A549 (cell line): ENCODE measurements around the gene PLCH1. TPM values are rescaled to one million over a fixed set of nuclear protein-coding genes. Genes with fewer than 3 reads are reported as not detected.
"Not testable (repeated sequence)": the region's sequence is repeated elsewhere in the genome, so short reads cannot be mapped to it uniquely, and the experiment has no call there.

Experiments
- ATAC-seq, 2 experiments: fragments of 200-7000 bp in 1 of 2; fragments of >200 bp in 1 of 2; cut with Nextera tagmentation in 1 of 2; cut with Tn5 transposase in 1 of 2; 3 replicates each; pipeline versions ENCODE4 v1.8.0 to v1.9.1; 2018 to 2020; ENCODE audit warnings: mild to moderate bottlenecking in 1 of 2, moderate library complexity in 1 of 2
- CTCF ChIA-PET: fragments of 300-600 bp; sonication (Branson Sonifier 250); formaldehyde crosslinking; extraction: SDS; loops from one replicate; lab custom pipeline; 2021; ENCODE audit warnings: antibody characterized with exemption, inconsistent platforms; lab: Yijun Ruan, JAX
- POLR2A ChIA-PET: fragments of 350-600 bp; formaldehyde crosslinking; extraction: SDS; loops from one replicate; lab custom pipeline; 2021; ENCODE audit warnings: antibody characterized with exemption, inconsistent platforms; lab: Yijun Ruan, JAX
- DNase-seq, 2 experiments: peaks; one replicate each; pipeline versions ENCODE4 v3.0.0 to v3.0.0-alpha.2; 2011 to 2016; ENCODE audit warnings: low read depth in 1 of 2, low spot score in 1 of 2
- FAIRE-seq: peaks from 2 replicates; lab custom pipeline; 2011; peaks lifted over from hg19 to GRCh38; lab: Jason Lieb, UNC
- H3K27ac ChIP-seq, 2 experiments: fragments of >200 bp; sonication (Bioruptor Twin); formaldehyde crosslinking; 3 replicates each; pipeline ENCODE4 v1.5.1; 2016 to 2017
- H3K4me1 ChIP-seq: fragments of >200 bp; sonication (Bioruptor Twin); formaldehyde crosslinking; 3 replicates; pipeline ENCODE4 v1.6.1; 2016
- H3K4me2 ChIP-seq: fragments of >200 bp; sonication (Bioruptor Twin); formaldehyde crosslinking; 3 replicates; pipeline ENCODE4 v1.6.1; 2016
- H3K4me3 ChIP-seq: fragments of >200 bp; sonication (Bioruptor Twin); formaldehyde crosslinking; 3 replicates; pipeline ENCODE4 v1.5.1; 2016
- H3K9me3 ChIP-seq: fragments of >200 bp; sonication (Bioruptor Twin); formaldehyde crosslinking; 3 replicates; pipeline ENCODE4 v1.6.1; 2016
- CEBPB ChIP-seq, 2 experiments: fragments of >200 bp in 1 of 2; sonication (Bioruptor Twin) in 1 of 2; formaldehyde crosslinking in 1 of 2; IDR thresholded peaks; 2 replicates each; pipeline ENCODE4 v1.6.1; 2012 to 2016
- CHD4 ChIP-seq: fragments of 200-600 bp; sonication (generic); IDR thresholded peaks from 2 replicates; pipeline ENCODE4 v1.6.1; 2016; ENCODE audit warnings: antibody characterized with exemption, mild to moderate bottlenecking, borderline replicate concordance
- CTCF ChIP-seq: fragments of >200 bp; sonication (Bioruptor Twin); formaldehyde crosslinking; IDR thresholded peaks from 3 replicates; pipeline ENCODE4 v1.5.1; 2016
- EHF ChIP-seq: fragments of 250-450 bp; sonication (Bioruptor Pico); IDR thresholded peaks from 2 replicates; pipeline ENCODE4 v1.5.0; 2020; ENCODE audit warnings: mild to moderate bottlenecking
- EP300 ChIP-seq, 2 experiments: fragments of >200 bp; sonication (Bioruptor Twin); formaldehyde crosslinking; IDR thresholded peaks; 2 replicates in 1 of 2; 3 replicates in 1 of 2; pipeline ENCODE4 v1.6.1; 2016 to 2017
- ESRRA ChIP-seq: fragments of 150-350 bp; IDR thresholded peaks from 2 replicates; pipeline ENCODE4 v1.6.1; 2014; ENCODE audit warnings: mild to moderate bottlenecking, low read length, borderline replicate concordance
- HDAC2 ChIP-seq: fragments of 200-600 bp; sonication (generic); IDR thresholded peaks from 2 replicates; pipeline ENCODE4 v1.6.1; 2016
- HOXB5 ChIP-seq: fragments of 250-450 bp; sonication (Bioruptor Pico); IDR thresholded peaks from 2 replicates; pipeline ENCODE4 v1.5.0; 2020; ENCODE audit warnings: mild to moderate bottlenecking, moderate library complexity
- JUNB ChIP-seq: fragments of >200 bp; sonication (Bioruptor Twin); formaldehyde crosslinking; IDR thresholded peaks from 2 replicates; pipeline ENCODE4 v1.6.1; 2016
- KDM1A ChIP-seq: fragments of 200-600 bp; sonication (generic); IDR thresholded peaks from 2 replicates; pipeline ENCODE4 v1.6.1; 2016; ENCODE audit warnings: low read depth, mild to moderate bottlenecking
- MAFK ChIP-seq: fragments of 450-650 bp; IDR thresholded peaks from 2 replicates; pipeline ENCODE4 v1.6.1; 2014; ENCODE audit not compliant: partially characterized antibody
- PHF8 ChIP-seq: fragments of 200-600 bp; sonication (generic); IDR thresholded peaks from 2 replicates; pipeline ENCODE4 v1.6.1; 2016; ENCODE audit warnings: low read depth, mild to moderate bottlenecking, antibody characterized with exemption, moderate library complexity, borderline replicate concordance
- POLR2A ChIP-seq: IDR thresholded peaks from 2 replicates; pipeline ENCODE4 v1.6.1; 2012; ENCODE audit warnings: mild to moderate bottlenecking, low read length
- RAD21 ChIP-seq, 2 experiments: fragments of >200 bp in 1 of 2; sonication (Bioruptor Twin) in 1 of 2; formaldehyde crosslinking in 1 of 2; IDR thresholded peaks in 1 of 2; conservative IDR thresholded peaks in 1 of 2; 2 replicates in 1 of 2; 3 replicates in 1 of 2; pipeline ENCODE4 v1.6.1; 2012 to 2018; ENCODE audit warnings: inconsistent platforms in 1 of 2
- ZSCAN20 ChIP-seq: fragments of 250-450 bp; sonication (Bioruptor Pico); IDR thresholded peaks from 2 replicates; pipeline ENCODE4 v1.8.0; 2022; ENCODE audit warnings: mild to moderate bottlenecking, moderate library complexity
- WGBS: methylation state at CpG from one replicate; pipeline ENCODE4 v1.1.6; 2017; ENCODE audit errors: missing lambda C conversion rate; 5-methylcytosine and 5-hydroxymethylcytosine counted together
- polyA plus RNA-seq, 4 experiments: library from polyadenylated mRNA; depleted of rRNA in 3 of 4; stranded (reverse); fragments of >200 nt; fragmentation: RNase III in 1 of 4; extraction: RNeasy Plus Mini Kit Qiagen cat#74134 plus additional on column Dnase treatment in 1 of 4; gene quantifications; 2 replicates in 3 of 4; 3 replicates in 1 of 4; pipeline ENCODE4 v1.2.3, GENCODE V29; 2011 to 2017
- TF ChIP-seq, protein P1 (sequence below): fragments of 250-450 bp; sonication (Bioruptor Pico); IDR thresholded peaks from 2 replicates; pipeline ENCODE4 v1.5.0; 2020; ENCODE audit warnings: low read depth, mild to moderate bottlenecking, moderate library complexity
- TF ChIP-seq, protein P2 (sequence below): IDR thresholded peaks from 2 replicates; pipeline ENCODE4 v1.6.1; 2012

Gene PLCH1
- polyA plus RNA-seq, 2 of the 4 experiments (the other 2 are of a cell fraction): 2.1 to 11.1 TPM

- DNase-seq (no peak), FAIRE-seq (no peak), ATAC-seq (no peak)
- Histone ChIP-seq H3K27ac (no peak overlapping the region), H3K4me2 (no peak overlapping the region), H3K4me1 (no peaks in the 10 kb centered on the region), H3K9me3 (no peaks in the 10 kb centered on the region), H3K4me3 (no peak overlapping the region)
- ChIA-PET POLR2A (no interaction called here), CTCF (no interaction called here)
- no peak for TF ChIP-seq EHF
- TF ChIP-seq JUNB: no peak
- TF ChIP-seq CHD4: no peak
Observed at GRCh38 chr3:155402656-155403055, 342.2 kb downstream of the PLCH1 start.

- Histone ChIP-seq H3K27ac (no peak overlapping the region), H3K4me2 (no peak overlapping the region), H3K4me3 (no peak overlapping the region), H3K4me1 (no peaks in the 10 kb centered on the region), H3K9me3 (no peaks in the 10 kb centered on the region)
- DNase-seq (no peak), FAIRE-seq (no peak), ATAC-seq (no peak)
- POLR2A ChIA-PET: no interaction called here
- no peak for TF ChIP-seq RAD21 (conservative IDR thresholded peaks at IDR 0.05 in 1 of 2, IDR thresholded peaks at IDR 0.05 in 1 of 2)
- TF ChIP-seq EP300 (IDR thresholded peaks at IDR 0.05): no peak
- TF ChIP-seq CEBPB (IDR thresholded peaks at IDR 0.05): no peak
- TF ChIP-seq POLR2A: no peak
- TF ChIP-seq, protein P1, sequence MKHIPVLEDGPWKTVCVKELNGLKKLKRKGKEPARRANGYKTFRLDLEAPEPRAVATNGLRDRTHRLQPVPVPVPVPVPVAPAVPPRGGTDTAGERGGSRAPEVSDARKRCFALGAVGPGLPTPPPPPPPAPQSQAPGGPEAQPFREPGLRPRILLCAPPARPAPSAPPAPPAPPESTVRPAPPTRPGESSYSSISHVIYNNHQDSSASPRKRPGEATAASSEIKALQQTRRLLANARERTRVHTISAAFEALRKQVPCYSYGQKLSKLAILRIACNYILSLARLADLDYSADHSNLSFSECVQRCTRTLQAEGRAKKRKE (CRISPR knock-in tag): no peak
- TF ChIP-seq KDM1A: no peak
- no peak for TF ChIP-seq HDAC2
- no peak for TF ChIP-seq PHF8
- TF ChIP-seq CTCF: no peak
- no peak for TF ChIP-seq ZSCAN20 (CRISPR knock-in tag)
- CTCF ChIA-PET: interaction anchor here (1.7 kb wide), 1 partner anchor 13 kb away, joined by 3 read pairs; no protein-coding TSS in a partner anchor
Observed at GRCh38 chr3:155398046-155398445, 346.8 kb downstream of the PLCH1 start.

GRCh38 chr3:155394896-155395295, 350.0 kb downstream of the PLCH1 start:
- peaks cover 11% of the 10 kb centered on the region for H3K4me1 ChIP-seq
- H3K4me3 ChIP-seq, ATAC-seq, CTCF ChIA-PET, POLR2A ChIA-PET, H3K9me3 ChIP-seq, H3K4me2 ChIP-seq, H3K27ac ChIP-seq, DNase-seq, FAIRE-seq: not testable (repeated sequence)
- 6% methylated on average over 2 of the region's 2 CpGs for WGBS

DNA sequence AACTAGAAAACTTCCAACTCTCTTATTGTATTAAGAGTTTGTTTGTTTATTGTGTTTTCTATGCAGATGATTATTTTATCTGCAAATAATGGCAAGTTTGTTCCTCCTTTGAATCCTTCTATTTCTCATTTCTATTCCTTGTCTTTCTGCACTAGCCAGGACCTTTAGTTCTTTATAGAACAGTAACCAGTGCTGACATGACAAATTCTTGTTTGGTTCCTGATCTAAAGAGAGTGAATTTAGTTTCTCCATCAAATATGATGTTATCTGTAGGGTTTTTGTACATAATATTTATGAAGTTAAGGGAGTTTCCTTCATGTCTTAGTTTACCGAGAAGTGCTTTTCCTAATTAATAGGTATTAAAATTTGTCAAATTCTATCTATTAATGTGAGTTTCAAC, 350.6 kb downstream of the PLCH1 start:
- POLR2A ChIA-PET: no interaction called here
- Histone ChIP-seq H3K9me3 (no peaks in the 10 kb centered on the region), H3K4me2 (no peak overlapping the region)
- ATAC-seq (no peak), DNase-seq (no peak)
- TF ChIP-seq, protein P2, sequence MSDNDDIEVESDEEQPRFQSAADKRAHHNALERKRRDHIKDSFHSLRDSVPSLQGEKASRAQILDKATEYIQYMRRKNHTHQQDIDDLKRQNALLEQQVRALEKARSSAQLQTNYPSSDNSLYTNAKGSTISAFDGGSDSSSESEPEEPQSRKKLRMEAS: no peak
- TF ChIP-seq MAFK (peak; percentile 78), POLR2A (no peak), ESRRA (no peak), HOXB5 (CRISPR knock-in tag) (no peak)
- TF ChIP-seq, all 56 proteins: peak for 1
- Histone ChIP-seq H3K27ac (no peak overlapping the region), H3K4me3 (no peak overlapping the region), H3K4me1 (peaks cover 11% of the 10 kb centered on the region)
- 96% methylated on average over 1 of the region's 1 CpG for WGBS
- FAIRE-seq: no peak
- CTCF ChIA-PET: no interaction called here
